Adrenal gland (tissue), 5 donors: Measurements from ENCODE around the gene OPRL1.

Source experiments
- CTCF ChIP-seq, 6 experiments: fragments of 450-650 bp in 4 of 6; fragments of 200-600 bp in 2 of 6; sonication (generic) in 1 of 6; IDR thresholded peaks; 1 replicate in 5 of 6; 2 replicates in 1 of 6; pipeline versions ENCODE4 v1.5.1 to v1.8.0; 2016 to 2021; ENCODE audit warnings: antibody characterized with exemption in 6 of 6, mild to moderate bottlenecking in 2 of 6, moderate library complexity in 1 of 6
- POLR2A ChIP-seq, 2 donors: fragments of 450-650 bp; IDR thresholded peaks; one replicate each; pipeline ENCODE4 v1.6.1; 2017; ENCODE audit warnings: antibody characterized with exemption in 2 of 2, mild to moderate bottlenecking in 2 of 2, moderate library complexity in 1 of 2
- donor health status: DM: no; HTN: no; CAD: no.

GRCh38 chr20:64086801-64087200, 6.9 kb downstream of the OPRL1 start:
- TF ChIP-seq POLR2A (IDR thresholded peaks at IDR 0.05), result no peak
- no peak for TF ChIP-seq CTCF (IDR thresholded peaks at IDR 0.05)
